DMS79 (cell line): ENCODE results near the gene TBC1D2B.
"Not testable (repeated sequence)": the region's sequence is repeated elsewhere in the genome, so short reads cannot be mapped to it uniquely, and the experiment has no call there.

ENCODE experiments used
- DNase-seq: peaks from one replicate; lab custom pipeline; 2025; lab: John Stamatoyannopoulos, UW

The TBC1D2B gene

GRCh38 chr15:77974416-77975331 is 102.8 kb downstream of the TBC1D2B start:
- no peak for DNase-seq

DNA sequence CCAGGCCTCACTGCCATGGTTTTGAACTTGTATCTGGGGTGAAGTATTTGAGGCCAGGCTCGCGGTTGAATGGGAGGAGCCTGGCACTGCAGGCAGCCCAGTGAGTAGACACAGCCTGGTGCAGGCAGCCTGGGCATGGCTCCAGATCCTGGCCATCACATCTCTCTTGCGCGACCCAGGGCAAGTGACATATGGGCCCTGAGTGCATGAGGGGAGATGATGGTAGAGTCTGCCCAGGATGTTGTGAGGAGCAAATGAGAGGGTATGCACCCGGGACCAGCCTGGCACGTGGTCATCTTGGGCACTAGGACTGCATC is 103.5 kb downstream of the TBC1D2B start:
- DNase-seq, result peak; percentile 5

DNA sequence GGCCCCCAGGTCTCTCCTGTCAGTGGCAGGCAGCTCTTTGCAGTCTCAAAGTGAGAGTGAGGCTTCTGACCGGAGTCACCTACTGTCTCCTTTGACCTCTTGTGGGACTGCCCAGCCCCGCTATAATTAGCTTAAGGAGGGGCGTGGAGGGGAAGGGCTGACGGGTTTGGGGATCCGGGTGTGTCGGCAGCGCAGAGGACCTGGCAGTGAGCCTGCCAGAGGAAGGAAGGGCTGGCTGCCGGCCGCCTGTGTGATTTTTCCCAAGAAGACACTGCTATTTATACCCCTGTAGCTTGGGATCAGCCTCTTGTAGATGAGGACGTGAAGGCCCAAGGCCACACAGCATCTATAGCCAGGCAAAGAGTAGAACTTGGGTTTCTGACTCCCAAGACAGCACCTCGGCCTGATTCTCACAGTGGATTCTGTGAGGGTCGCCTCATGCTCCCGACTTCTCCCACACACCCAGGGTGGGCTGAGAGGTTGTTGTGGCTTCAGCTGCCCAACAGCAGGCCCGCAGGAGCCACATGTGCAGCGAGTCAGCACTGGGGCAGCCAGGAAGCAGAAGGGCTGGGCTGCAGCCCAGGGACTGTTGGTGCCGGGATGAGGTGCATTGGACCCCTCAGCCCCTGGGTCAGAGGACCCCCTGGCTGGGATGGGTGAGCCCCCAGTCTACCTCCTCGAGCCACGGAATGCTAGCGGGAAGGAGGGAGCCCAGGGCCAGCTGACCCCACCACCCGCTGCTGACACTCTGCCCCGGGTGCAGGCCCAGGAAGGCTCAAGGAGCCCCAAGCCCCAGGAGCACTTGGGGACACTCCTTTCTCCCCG is 104.0 kb downstream of the TBC1D2B start:
- DNase-seq, result not testable (repeated sequence)

GRCh38 chr15:77972706-77973105 is 104.8 kb downstream of the TBC1D2B start:
- DNase-seq, result not testable (repeated sequence)

- DNase-seq, result not testable (repeated sequence)
Observed at GRCh38 chr15:77971875-77972274, 105.6 kb downstream of the TBC1D2B start.

DNA sequence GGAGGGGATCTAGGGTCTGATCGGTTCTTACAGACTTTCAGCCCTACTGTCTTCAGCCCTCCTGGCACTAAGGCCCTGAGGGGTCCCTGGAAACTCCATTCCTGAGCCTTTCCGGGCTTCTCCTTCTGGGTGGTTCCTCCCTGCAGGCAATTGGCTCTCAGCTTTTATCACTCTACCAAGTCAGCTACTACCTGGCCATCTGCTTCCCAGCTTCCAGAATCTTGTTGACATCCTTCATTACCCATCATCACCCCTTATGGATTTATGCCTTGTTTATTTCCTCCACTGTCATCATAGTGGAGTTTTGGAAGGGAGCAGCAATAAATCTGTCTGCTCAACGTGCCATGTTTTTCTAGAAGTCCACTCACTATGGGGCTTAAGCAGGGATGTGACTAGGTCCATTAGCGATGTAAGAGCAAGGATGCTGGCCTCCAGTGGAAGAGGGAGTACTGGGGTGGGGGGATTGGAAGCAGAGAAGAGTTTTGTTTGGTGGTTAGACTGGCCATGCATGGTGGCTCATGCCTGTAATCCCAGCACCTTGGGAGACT is 106.6 kb downstream of the TBC1D2B start:
- DNase-seq, result not testable (repeated sequence)

DNA sequence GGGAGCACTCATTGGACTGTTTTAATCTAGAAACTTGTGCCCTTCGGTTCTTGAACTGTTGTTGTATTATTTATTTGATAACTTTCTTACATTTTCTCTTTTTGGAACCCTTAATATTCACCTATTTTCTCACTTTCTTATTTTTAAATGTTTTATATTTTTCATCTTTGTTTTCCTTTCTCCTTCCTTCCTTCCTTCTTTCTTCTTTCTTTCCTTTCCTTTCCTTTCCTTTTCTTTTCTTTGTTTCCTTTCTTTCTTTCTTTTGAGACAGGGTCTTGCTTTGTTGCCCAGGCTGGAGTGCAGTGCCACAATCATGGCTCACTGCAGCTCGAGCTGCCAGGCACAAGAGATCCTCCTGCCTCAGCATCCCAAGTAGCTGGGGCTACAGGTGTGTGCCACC is 108.5 kb downstream of the TBC1D2B start:
- no peak for DNase-seq

- no peak for DNase-seq
Observed at GRCh38 chr15:77967798-77968197, 109.7 kb downstream of the TBC1D2B start.

GRCh38 chr15:77967235-77967615 is 110.3 kb downstream of the TBC1D2B start:
- DNase-seq, result not testable (repeated sequence)

DNA sequence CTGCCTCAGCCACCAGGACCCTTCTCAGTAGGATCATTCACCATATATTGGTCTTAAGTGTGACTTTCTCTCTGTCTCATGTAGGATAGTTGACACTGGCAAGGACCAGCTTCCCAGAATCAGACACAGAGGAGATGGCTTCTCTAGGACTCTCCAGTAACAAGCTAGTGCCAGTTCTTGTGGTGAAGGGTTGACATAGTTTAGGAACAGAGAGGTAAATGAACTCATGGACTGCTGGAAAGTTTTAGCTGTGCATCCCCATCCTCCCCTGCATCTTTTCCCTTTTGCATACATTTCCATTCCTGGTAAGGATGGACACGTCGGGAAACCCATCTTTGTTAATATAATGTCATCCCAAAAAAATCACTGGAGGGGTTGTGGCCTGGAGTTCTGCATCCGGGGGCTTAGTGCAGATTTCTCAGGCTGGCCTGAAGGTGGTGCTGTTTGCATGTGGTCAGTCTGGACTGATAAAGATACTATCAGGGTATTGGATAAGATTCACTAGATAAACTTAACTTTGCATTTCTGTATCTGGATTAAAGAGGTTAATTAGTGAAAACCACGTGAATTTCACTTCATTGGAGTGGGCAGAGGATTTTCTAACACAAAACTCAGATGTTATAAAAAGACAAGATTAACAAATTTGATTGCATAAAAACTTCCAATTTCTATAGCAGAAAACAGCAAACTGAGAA is 110.8 kb downstream of the TBC1D2B start:
- DNase-seq, result peak; percentile 3

DNA sequence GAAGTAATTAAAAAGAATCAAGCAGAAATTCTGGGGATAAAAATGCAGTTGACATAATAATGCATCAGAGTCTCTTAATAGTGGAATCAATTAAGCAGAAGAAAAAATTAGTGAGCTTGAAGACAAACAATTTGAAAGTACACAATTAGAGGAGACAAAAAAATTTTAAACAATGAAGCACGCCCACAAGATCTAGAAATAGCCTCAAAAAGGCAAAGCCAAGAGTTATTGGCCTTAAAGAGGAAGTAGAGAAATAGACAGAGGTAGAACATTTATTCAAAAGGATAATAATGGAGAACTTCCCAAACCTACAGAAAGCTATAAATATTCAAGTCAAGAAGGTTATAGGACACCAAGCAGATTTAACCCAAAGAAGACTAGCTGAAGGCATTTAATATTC is 113.3 kb downstream of the TBC1D2B start:
- no peak for DNase-seq

DNA sequence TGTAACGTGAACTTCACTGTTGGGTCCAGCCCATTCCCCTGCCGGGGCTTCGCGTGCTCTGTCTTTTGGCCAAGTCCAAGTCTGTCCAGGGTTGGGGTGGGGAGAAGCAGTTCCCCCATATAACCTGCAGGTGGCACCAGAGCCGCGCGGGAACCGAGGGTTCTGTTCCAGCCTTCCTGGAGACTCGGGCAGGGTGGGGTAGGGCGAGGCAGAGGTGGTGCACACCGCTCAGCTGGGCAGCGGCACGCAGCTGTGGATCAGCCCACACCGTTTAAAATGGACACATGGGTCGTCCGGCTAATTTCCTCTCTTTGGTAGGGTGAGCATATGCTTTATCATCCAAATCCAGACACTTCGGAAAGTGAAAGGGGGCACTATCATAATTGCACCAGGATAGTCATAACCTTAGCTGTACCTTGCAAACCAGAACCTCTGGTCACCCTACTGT is 118.1 kb downstream of the TBC1D2B start:
- DNase-seq, result peak; percentile 12

- DNase-seq, result not testable (repeated sequence)
Observed at GRCh38 chr15:77958716-77959431, 118.6 kb downstream of the TBC1D2B start.

GRCh38 chr15:77958021-77958420 is 119.5 kb downstream of the TBC1D2B start:
- DNase-seq, result not testable (repeated sequence)

- DNase-seq, result not testable (repeated sequence)
Observed at GRCh38 chr15:77953926-77954325, 123.6 kb downstream of the TBC1D2B start.

DNA sequence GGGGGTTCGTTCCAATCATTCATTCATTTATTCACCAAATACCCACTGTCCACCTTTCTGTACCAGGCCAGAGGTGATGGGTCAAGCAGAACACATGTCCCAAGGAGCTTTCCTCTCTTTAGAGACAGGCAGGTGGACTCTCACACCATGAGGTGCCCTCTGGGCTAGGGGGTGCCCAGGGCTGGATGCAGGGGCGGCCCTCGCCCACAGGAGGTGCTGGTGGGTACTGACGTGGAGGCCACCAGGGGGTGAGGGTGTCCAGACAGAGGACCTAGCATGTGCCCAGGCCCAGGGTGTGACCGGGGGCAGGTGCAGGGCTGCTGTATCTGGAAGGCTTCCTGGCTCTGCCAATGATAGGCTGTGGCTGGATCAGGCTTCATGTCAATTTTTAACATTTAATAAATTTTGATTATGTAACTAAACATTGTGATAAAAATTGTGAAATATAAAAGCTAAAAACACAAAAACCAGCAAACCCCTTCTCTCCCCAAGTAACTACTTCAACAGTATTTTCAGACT is 124.5 kb downstream of the TBC1D2B start:
- not testable (repeated sequence) for DNase-seq

GRCh38 chr15:77951105-77951786 is 126.3 kb downstream of the TBC1D2B start:
- not testable (repeated sequence) for DNase-seq

- not testable (repeated sequence) for DNase-seq
Observed at GRCh38 chr15:77950470-77950869, 127.0 kb downstream of the TBC1D2B start.

- no peak for DNase-seq
Observed at GRCh38 chr15:77945566-77945965, 131.9 kb downstream of the TBC1D2B start.
